Measurements from ENCODE around the gene CC2D1A. TPM values are rescaled to one million over a fixed set of nuclear protein-coding genes. Genes with fewer than 3 reads are reported as not detected.

CC2D1A gene
- total RNA-seq, 2 experiments from 2014 or later, result 16.4 to 16.9 TPM

DNA sequence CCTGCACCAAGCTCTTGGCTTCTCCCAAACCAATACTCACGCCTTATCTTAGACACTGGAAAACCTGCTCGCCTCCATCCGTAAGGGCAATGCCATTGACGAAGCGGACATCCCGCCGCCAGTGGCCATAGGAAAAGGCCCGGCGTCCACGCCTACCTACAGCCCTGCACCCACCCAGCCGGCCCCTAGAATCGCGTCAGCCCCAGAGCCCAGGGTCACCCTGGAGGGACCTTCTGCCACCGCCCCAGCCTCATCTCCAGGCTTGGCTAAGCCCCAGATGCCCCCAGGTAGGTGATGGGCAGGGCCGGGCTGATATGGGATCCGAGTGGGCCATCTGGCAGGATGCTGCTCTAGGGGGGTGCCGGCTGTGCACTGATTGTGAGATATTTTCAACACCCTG is 7.4 kb downstream of the CC2D1A start:
- intact Hi-C loops (cut with DNase I, micrococcal nuclease), result no loop called here

DNA sequence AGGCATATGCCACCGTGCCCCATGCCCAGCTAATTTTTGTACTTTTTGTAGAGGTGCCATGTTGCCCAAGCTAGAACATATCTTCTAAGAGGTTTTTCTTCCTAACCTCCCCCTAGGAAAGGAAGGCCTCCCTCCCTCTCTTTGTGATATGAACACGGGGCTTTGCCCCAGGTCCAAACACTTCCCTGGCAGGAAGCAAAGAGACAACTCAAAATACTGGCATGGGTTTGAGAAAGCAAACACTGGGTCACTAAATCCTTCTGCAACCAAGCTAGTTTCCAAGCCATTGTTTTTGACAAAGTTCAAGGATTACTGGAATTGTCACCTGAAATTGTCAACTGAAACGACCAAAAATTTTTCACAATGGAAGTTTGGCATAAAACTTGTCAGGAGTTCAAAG is 8.8 kb downstream of the CC2D1A start:
- ATAC-seq (ENCODE audit: poor library complexity) (no peak), DNase-seq (no peak)
- Mint-ChIP-seq H3K4me1 (ENCODE audit: low read depth) (no peaks in the 10 kb centered on the region), H3K27me3 (no peaks in the 10 kb centered on the region), H3K4me3 (no peak overlapping the region), H3K36me3 (ENCODE audit: low read depth) (peaks cover 56% of the 10 kb centered on the region), H3K9me3 (no peaks in the 10 kb centered on the region), H3K27ac (no peak overlapping the region)
- Histone ChIP-seq H3K4me3 (ENCODE audit: low read length) (no peak overlapping the region), H3K9me3 (ENCODE audit: control insufficient read depth in 1 of 2, insufficient read depth in 1 of 2, low read length in 2 of 2) (no peaks in the 10 kb centered on the region), H3K36me3 (ENCODE audit: insufficient read depth, low read length) (peaks cover 55% of the 10 kb centered on the region), H3K27me3 (ENCODE audit: control insufficient read depth in 1 of 2, insufficient read depth in 2 of 2, low read length in 2 of 2) (no peaks in the 10 kb centered on the region), H3K4me1 (ENCODE audit: insufficient read depth, low read length) (no peaks in the 10 kb centered on the region), H3K27ac (ENCODE audit: low read depth in 1 of 2, low read length in 2 of 2) (no peak overlapping the region)
- ChIA-PET CTCF (no interaction called here), POLR2A (no interaction called here)
- intact Hi-C loops (cut with DNase I, micrococcal nuclease), result no loop called here
- TF ChIP-seq, protein P1, sequence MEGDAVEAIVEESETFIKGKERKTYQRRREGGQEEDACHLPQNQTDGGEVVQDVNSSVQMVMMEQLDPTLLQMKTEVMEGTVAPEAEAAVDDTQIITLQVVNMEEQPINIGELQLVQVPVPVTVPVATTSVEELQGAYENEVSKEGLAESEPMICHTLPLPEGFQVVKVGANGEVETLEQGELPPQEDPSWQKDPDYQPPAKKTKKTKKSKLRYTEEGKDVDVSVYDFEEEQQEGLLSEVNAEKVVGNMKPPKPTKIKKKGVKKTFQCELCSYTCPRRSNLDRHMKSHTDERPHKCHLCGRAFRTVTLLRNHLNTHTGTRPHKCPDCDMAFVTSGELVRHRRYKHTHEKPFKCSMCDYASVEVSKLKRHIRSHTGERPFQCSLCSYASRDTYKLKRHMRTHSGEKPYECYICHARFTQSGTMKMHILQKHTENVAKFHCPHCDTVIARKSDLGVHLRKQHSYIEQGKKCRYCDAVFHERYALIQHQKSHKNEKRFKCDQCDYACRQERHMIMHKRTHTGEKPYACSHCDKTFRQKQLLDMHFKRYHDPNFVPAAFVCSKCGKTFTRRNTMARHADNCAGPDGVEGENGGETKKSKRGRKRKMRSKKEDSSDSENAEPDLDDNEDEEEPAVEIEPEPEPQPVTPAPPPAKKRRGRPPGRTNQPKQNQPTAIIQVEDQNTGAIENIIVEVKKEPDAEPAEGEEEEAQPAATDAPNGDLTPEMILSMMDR (IDR thresholded peaks at IDR 0.05), result no peak

More for the DNA sequence above, 7.4 kb downstream of the CC2D1A start:
- ChIA-PET POLR2A (no interaction called here), CTCF (no interaction called here)
- Histone ChIP-seq H3K36me3 (ENCODE audit: insufficient read depth, low read length) (peaks cover 46% of the 10 kb centered on the region), H3K4me3 (ENCODE audit: low read length) (no peak overlapping the region), H3K4me1 (ENCODE audit: insufficient read depth, low read length) (no peaks in the 10 kb centered on the region), H3K27me3 (ENCODE audit: control insufficient read depth in 1 of 2, insufficient read depth in 2 of 2, low read length in 2 of 2) (no peaks in the 10 kb centered on the region), H3K27ac (ENCODE audit: low read depth in 1 of 2, low read length in 2 of 2) (no peak overlapping the region), H3K9me3 (ENCODE audit: control insufficient read depth in 1 of 2, insufficient read depth in 1 of 2, low read length in 2 of 2) (no peaks in the 10 kb centered on the region)
- TF ChIP-seq, protein P1 (IDR thresholded peaks at IDR 0.05), result no peak
- H3K9me3 Mint-ChIP-seq, result no peaks in the 10 kb centered on the region
- ATAC-seq (ENCODE audit: poor library complexity) (no peak), DNase-seq (no peak)
- H3K4me3 Mint-ChIP-seq, result no peak overlapping the region
- H3K4me1 Mint-ChIP-seq (ENCODE audit: low read depth), result no peaks in the 10 kb centered on the region
- peaks cover 53% of the 10 kb centered on the region for H3K36me3 Mint-ChIP-seq (ENCODE audit: low read depth)
- no peaks in the 10 kb centered on the region for H3K27me3 Mint-ChIP-seq
- no peak overlapping the region for H3K27ac Mint-ChIP-seq

DNA sequence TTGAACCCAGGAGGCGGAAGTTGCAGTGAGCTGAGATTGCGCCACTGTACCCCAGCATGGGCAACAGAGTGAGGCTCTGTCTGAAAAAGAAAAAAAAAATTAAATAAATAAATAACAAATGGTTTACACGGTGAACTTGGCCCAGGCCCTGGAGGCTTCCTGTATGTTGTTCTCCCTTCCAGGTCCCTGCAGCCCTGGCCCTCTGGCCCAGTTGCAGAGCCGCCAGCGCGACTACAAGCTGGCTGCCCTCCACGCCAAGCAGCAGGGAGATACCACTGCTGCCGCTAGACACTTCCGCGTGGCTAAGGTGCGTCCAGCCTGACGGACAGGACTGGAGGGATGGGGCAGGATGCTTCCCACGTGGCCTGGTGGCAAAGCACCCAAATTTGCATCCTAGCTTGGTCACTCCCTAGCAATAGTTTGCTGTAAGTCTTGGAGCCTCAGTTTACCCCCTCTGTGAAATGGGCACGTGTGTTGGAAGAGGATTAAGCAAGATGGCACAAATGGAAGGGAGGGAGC is 11.9 kb downstream of the CC2D1A start:
- Mint-ChIP-seq H3K27ac (no peak overlapping the region), H3K36me3 (ENCODE audit: low read depth) (peaks cover 68% of the 10 kb centered on the region), H3K27me3 (no peaks in the 10 kb centered on the region), H3K9me3 (no peaks in the 10 kb centered on the region), H3K4me3 (no peak overlapping the region), H3K4me1 (ENCODE audit: low read depth) (no peaks in the 10 kb centered on the region)
- POLR2A ChIA-PET, result interaction anchor here (0.9 kb wide), 1 partner anchor 36 kb away, joined by 3 read pairs; no protein-coding TSS in a partner anchor
- Histone ChIP-seq H3K36me3 (ENCODE audit: insufficient read depth, low read length) (peaks cover 64% of the 10 kb centered on the region), H3K27ac (ENCODE audit: low read depth in 1 of 2, low read length in 2 of 2) (no peak overlapping the region), H3K27me3 (ENCODE audit: control insufficient read depth in 1 of 2, insufficient read depth in 2 of 2, low read length in 2 of 2) (no peaks in the 10 kb centered on the region), H3K4me3 (ENCODE audit: low read length) (no peak overlapping the region), H3K4me1 (ENCODE audit: insufficient read depth, low read length) (peaks cover 2% of the 10 kb centered on the region), H3K9me3 (ENCODE audit: control insufficient read depth in 1 of 2, insufficient read depth in 1 of 2, low read length in 2 of 2) (peaks cover 0 to 6% of the 10 kb centered on the region in 2 experiments)
- TF ChIP-seq, protein P1 (IDR thresholded peaks at IDR 0.05), result no peak
- CTCF ChIA-PET, result no interaction called here
- DNase-seq (no peak), ATAC-seq (ENCODE audit: poor library complexity) (no peak)
- intact Hi-C loops (cut with DNase I, micrococcal nuclease), result no loop called here
